Measurements from ENCODE around the gene CYLD. TPM values are rescaled to one million over a fixed set of nuclear protein-coding genes. Genes with fewer than 3 reads are reported as not detected.

CYLD gene
- total and polyA plus RNA-seq, 10 of the 15 experiments (the other 5 are each of a cell fraction or from before 2014, with no cell fraction given), result 19.2 to 106 (median 46.1) TPM

- H4K20me1 ChIP-seq (ENCODE audit: control insufficient read depth, insufficient read depth), result no peaks in the 10 kb centered on the region
- FAIRE-seq (no peak), DNase-seq (ENCODE audit: low read depth, low spot score) (no peak), ATAC-seq (no peak)
- no peak overlapping the region for H3K4me2 ChIP-seq (ENCODE audit: control insufficient read depth, insufficient read depth)
- ChIA-PET RAD21 (ENCODE audit: unreplicated experiment) (no interaction called here), POLR2A (no interaction called here), CTCF (no interaction called here), SMC1A (ENCODE audit: uncharacterized antibody, unreplicated experiment) (interaction anchor here (0.6 kb wide), 1 partner anchor 802 kb away, joined by 3 read pairs; no protein-coding TSS in a partner anchor)
- BruUV-seq (replicated peaks), result no TSS peak
- no peaks in the 10 kb centered on the region; a peak in 1 of 4 replicates for H3K27me3 ChIP-seq (replicated peaks in 1 of 2; ENCODE audit: control insufficient read depth in 2 of 2, insufficient read depth in 2 of 2, low read length in 1 of 2)
- no peak for TF ChIP-seq E2F4 (IDR thresholded peaks at IDR 0.05; ENCODE audit: low read depth, low read length)
- TF ChIP-seq PRDM15 (CRISPR knock-in tag; IDR thresholded peaks at IDR 0.05), result no peak
- H3K9me3 ChIP-seq (replicated peaks; ENCODE audit: control insufficient read depth, insufficient read depth, low read length), result no peaks in the 10 kb centered on the region
- H3K27ac ChIP-seq (ENCODE audit: control insufficient read depth, insufficient read depth), result no peak overlapping the region
- 28% methylated on average over 3 of the region's 3 CpGs for WGBS (ENCODE audit: insufficient coverage, insufficient replicate concordance, low lambda C conversion rate, missing lambda C conversion rate)
- H3K9ac ChIP-seq (ENCODE audit: control insufficient read depth, insufficient read depth, low read length), result no peak overlapping the region
- intact Hi-C loops (cut with micrococcal nuclease; ENCODE audit: unreplicated experiment) (no loop called here), in situ Hi-C loops (cut with MboI) (no loop called here)
- no peaks in the 10 kb centered on the region for H3K79me2 ChIP-seq (ENCODE audit: control insufficient read depth, insufficient read depth, low read length)
- no peak overlapping the region for H3K4me3 ChIP-seq
- no peaks in the 10 kb centered on the region for H3K4me1 ChIP-seq (ENCODE audit: control insufficient read depth, insufficient read depth, low read length)
- H3K36me3 ChIP-seq (ENCODE audit: control insufficient read depth in 2 of 2, insufficient read depth in 2 of 2, low read length in 1 of 2), result no peaks in the 10 kb centered on the region
- no peak overlapping the region for H2AFZ ChIP-seq (ENCODE audit: control insufficient read depth, low read depth, low read length)
These were observed 92.0 kb downstream of the CYLD start for GRCh38 chr16:50833929-50834328.
